Measurements from ENCODE around the gene RPTOR. TPM values are rescaled to one million over a fixed set of nuclear protein-coding genes. Genes with fewer than 3 reads are reported as not detected.

Gene RPTOR
- polyA plus RNA-seq, 1 donor from 2014 or later, result 8.0 TPM

- no peaks in the 10 kb centered on the region for H3K27me3 ChIP-seq (ENCODE audit: insufficient read depth, low read depth, low read length)
- H3K27ac ChIP-seq (ENCODE audit: low read length), result no peak overlapping the region
- H3K9me2 ChIP-seq (ENCODE audit: insufficient read depth, low read length), result no peaks in the 10 kb centered on the region
- TF ChIP-seq REST (IDR thresholded peaks at IDR 0.05; ENCODE audit: borderline replicate concordance), result no peak
- no peak for TF ChIP-seq POLR2AphosphoS5 (IDR thresholded peaks at IDR 0.05)
- no peak for TF ChIP-seq TAF1 (IDR thresholded peaks at IDR 0.05; ENCODE audit: low read depth)
- TF ChIP-seq EP300 (conservative IDR thresholded peaks at IDR 0.05; ENCODE audit: poor library complexity, severe bottlenecking), result no peak
- no peak for TF ChIP-seq RAD21 (conservative IDR thresholded peaks at IDR 0.05)
- H4K20me1 ChIP-seq (ENCODE audit: insufficient read depth), result no peaks in the 10 kb centered on the region
- H3F3A ChIP-seq (ENCODE audit: insufficient read depth, low read length, poor library complexity, severe bottlenecking), result no peaks in the 10 kb centered on the region
- H3K79me2 ChIP-seq (replicated peaks; ENCODE audit: insufficient read depth, low read length), result peaks cover 6% of the 10 kb centered on the region
- no peak overlapping the region for H3K4me2 ChIP-seq (ENCODE audit: low read length)
- H2AFZ ChIP-seq (ENCODE audit: low read depth, low read length), result no peak overlapping the region
- H3K36me3 ChIP-seq (ENCODE audit: insufficient read depth, low read length), result no peaks in the 10 kb centered on the region
- H3K9me3 ChIP-seq (ENCODE audit: low read length), result no peaks in the 10 kb centered on the region
- no peak overlapping the region for H3K4me3 ChIP-seq (ENCODE audit: low read length)
- H3K9ac ChIP-seq (ENCODE audit: low read length), result no peak overlapping the region
These were observed 23.6 kb downstream of the RPTOR start for GRCh38 chr17:80568246-80568645.

GRCh38 chr17:80569924-80570323 is 25.3 kb downstream of the RPTOR start:
- no peak overlapping the region for H3K4me3 ChIP-seq (ENCODE audit: low read length)
- no peaks in the 10 kb centered on the region for H3K9me3 ChIP-seq (ENCODE audit: low read length)
- H3K9me2 ChIP-seq (ENCODE audit: insufficient read depth, low read length), result no peaks in the 10 kb centered on the region
- H3K9ac ChIP-seq (ENCODE audit: low read length), result no peak overlapping the region
- no peak overlapping the region for H3K27ac ChIP-seq (ENCODE audit: low read length)
- no peaks in the 10 kb centered on the region for H3K27me3 ChIP-seq (ENCODE audit: insufficient read depth, low read depth, low read length)
- H3K4me2 ChIP-seq (ENCODE audit: low read length), result no peak overlapping the region
- no peaks in the 10 kb centered on the region for H3F3A ChIP-seq (ENCODE audit: insufficient read depth, low read length, poor library complexity, severe bottlenecking)
- H3K36me3 ChIP-seq (ENCODE audit: insufficient read depth, low read length), result no peaks in the 10 kb centered on the region
- H3K79me2 ChIP-seq (replicated peaks; ENCODE audit: insufficient read depth, low read length), result peaks cover 8% of the 10 kb centered on the region
- no peaks in the 10 kb centered on the region for H4K20me1 ChIP-seq (ENCODE audit: insufficient read depth)
- H2AFZ ChIP-seq (ENCODE audit: low read depth, low read length), result no peak overlapping the region
- TF ChIP-seq SMC3 (conservative IDR thresholded peaks at IDR 0.05; ENCODE audit: poor library complexity) (no peak), MXI1 (conservative IDR thresholded peaks at IDR 0.05; ENCODE audit: poor library complexity, severe bottlenecking) (no peak), TAF1 (IDR thresholded peaks at IDR 0.05; ENCODE audit: low read depth) (no peak), CTCF (IDR thresholded peaks at IDR 0.05; ENCODE audit: poor library complexity, severe bottlenecking) (no peak), EZH2 (IDR thresholded peaks at IDR 0.05; ENCODE audit: borderline replicate concordance, insufficient read depth, low read length, poor library complexity, severe bottlenecking) (no peak), POLR2AphosphoS5 (IDR thresholded peaks at IDR 0.05) (no peak), EP300 (conservative IDR thresholded peaks at IDR 0.05; ENCODE audit: poor library complexity, severe bottlenecking) (no peak), REST (IDR thresholded peaks at IDR 0.05; ENCODE audit: borderline replicate concordance) (no peak), RAD21 (conservative IDR thresholded peaks at IDR 0.05) (no peak)
